Astrocyte (in vitro differentiated cells and primary cell): ENCODE measurements around the gene DNAJC13. TPM values are rescaled to one million over a fixed set of nuclear protein-coding genes. Genes with fewer than 3 reads are reported as not detected.

Source experiments
- DNase-seq: peaks from one replicate; pipeline ENCODE4 v3.0.0-alpha.2; 2010; ENCODE audit warnings: low read depth
- FAIRE-seq: peaks from 2 replicates; lab custom pipeline; 2011; peaks lifted over from hg19 to GRCh38; lab: Jason Lieb, UNC
- H2AFZ ChIP-seq: 2 replicates; pipeline ENCODE4 v1.6.0; 2012; ENCODE audit warnings: low read depth, low read length, inconsistent platforms
- H3K27ac ChIP-seq: 2 replicates; pipeline ENCODE4 v1.5.1; 2011; ENCODE audit warnings: low read depth, low read length, inconsistent platforms
- H3K27me3 ChIP-seq: 2 replicates; pipeline ENCODE4 v1.6.0; 2011; ENCODE audit warnings: low read length, inconsistent platforms; ENCODE audit not compliant: insufficient read depth
- H3K36me3 ChIP-seq: 2 replicates; pipeline ENCODE4 v1.5.1; 2011; ENCODE audit warnings: low read length, inconsistent platforms; ENCODE audit not compliant: insufficient read depth
- H3K4me1 ChIP-seq: 2 replicates; pipeline ENCODE4 v1.5.1; 2011; ENCODE audit warnings: low read length, inconsistent platforms; ENCODE audit not compliant: insufficient read depth
- H3K4me2 ChIP-seq: 2 replicates; pipeline ENCODE4 v1.6.0; 2012; ENCODE audit warnings: low read length, inconsistent platforms
- H3K4me3 ChIP-seq: 2 replicates; pipeline ENCODE4 v1.5.1; 2011; ENCODE audit warnings: low read depth, mild to moderate bottlenecking, low read length, inconsistent platforms; ENCODE audit not compliant: insufficient read depth
- H3K79me2 ChIP-seq: 2 replicates; pipeline ENCODE4 v1.6.0; 2012; ENCODE audit warnings: mild to moderate bottlenecking, low read length, inconsistent platforms; ENCODE audit not compliant: insufficient read depth
- H3K9ac ChIP-seq: 2 replicates; pipeline ENCODE4 v1.6.0; 2012; ENCODE audit warnings: mild to moderate bottlenecking, low read length, inconsistent platforms
- H3K9me3 ChIP-seq: 2 replicates; pipeline ENCODE4 v1.5.1; 2012; ENCODE audit warnings: low read depth, mild to moderate bottlenecking, low read length, inconsistent platforms; ENCODE audit not compliant: insufficient read depth
- H4K20me1 ChIP-seq: 2 replicates; pipeline ENCODE4 v1.6.0; 2012; ENCODE audit warnings: low read length, inconsistent platforms; ENCODE audit not compliant: insufficient read depth
- H3K27ac Mint-ChIP-seq: one replicate; pipeline ENCODE4 v1.8.0; 2021; ENCODE audit warnings: mild to moderate bottlenecking, mixed read lengths; ENCODE audit not compliant: unreplicated experiment
- H3K27me3 Mint-ChIP-seq: one replicate; pipeline ENCODE4 v1.8.0; 2021; ENCODE audit warnings: low read depth, mixed read lengths; ENCODE audit not compliant: unreplicated experiment
- H3K36me3 Mint-ChIP-seq: one replicate; pipeline ENCODE4 v1.8.0; 2021; ENCODE audit warnings: low read depth, mixed read lengths; ENCODE audit not compliant: unreplicated experiment
- H3K4me1 Mint-ChIP-seq: one replicate; pipeline ENCODE4 v1.8.0; 2021; ENCODE audit warnings: low read depth, mixed read lengths; ENCODE audit not compliant: unreplicated experiment
- H3K4me3 Mint-ChIP-seq: one replicate; pipeline ENCODE4 v1.8.0; 2021; ENCODE audit warnings: mild to moderate bottlenecking, moderate library complexity, mixed read lengths; ENCODE audit not compliant: unreplicated experiment
- H3K9me3 Mint-ChIP-seq: one replicate; pipeline ENCODE4 v1.8.0; 2021; ENCODE audit warnings: mild to moderate bottlenecking, mixed read lengths; ENCODE audit not compliant: unreplicated experiment
- EZH2 ChIP-seq: IDR thresholded peaks from 2 replicates; pipeline ENCODE4 v1.6.1; 2012; ENCODE audit warnings: mild to moderate bottlenecking, low read length, inconsistent platforms; ENCODE audit not compliant: insufficient read depth
- total RNA-seq: library from RNA; stranded (reverse); gene quantifications from 2 replicates; pipeline ENCODE4 v1.2.1, GENCODE V29; 2021
- TF ChIP-seq, protein P1 (sequence below): IDR thresholded peaks from 2 replicates; pipeline ENCODE4 v1.5.1; 2011; ENCODE audit warnings: low read depth, mild to moderate bottlenecking, inconsistent platforms, low read length, moderate library complexity; ENCODE audit not compliant: insufficient read depth

Gene DNAJC13
- total RNA-seq, 1 donor from 2014 or later: 38.5 TPM

GRCh38 chr3:132564070-132564465 is 146.8 kb downstream of the DNAJC13 start:
- H3K36me3 ChIP-seq: no peaks in the 10 kb centered on the region
- no peak overlapping the region for H2AFZ ChIP-seq
- H3K36me3 Mint-ChIP-seq: peaks cover 5% of the 10 kb centered on the region
- H3K27ac ChIP-seq: no peak overlapping the region
- no peaks in the 10 kb centered on the region for H3K27me3 Mint-ChIP-seq
- H3K9me3 Mint-ChIP-seq: no peaks in the 10 kb centered on the region
- H3K4me2 ChIP-seq: no peak overlapping the region
- no peaks in the 10 kb centered on the region for H3K27me3 ChIP-seq
- H3K9ac ChIP-seq: no peak overlapping the region
- no peaks in the 10 kb centered on the region for H4K20me1 ChIP-seq
- no peaks in the 10 kb centered on the region for H3K9me3 ChIP-seq
- no peak for TF ChIP-seq EZH2
- TF ChIP-seq, protein P1, sequence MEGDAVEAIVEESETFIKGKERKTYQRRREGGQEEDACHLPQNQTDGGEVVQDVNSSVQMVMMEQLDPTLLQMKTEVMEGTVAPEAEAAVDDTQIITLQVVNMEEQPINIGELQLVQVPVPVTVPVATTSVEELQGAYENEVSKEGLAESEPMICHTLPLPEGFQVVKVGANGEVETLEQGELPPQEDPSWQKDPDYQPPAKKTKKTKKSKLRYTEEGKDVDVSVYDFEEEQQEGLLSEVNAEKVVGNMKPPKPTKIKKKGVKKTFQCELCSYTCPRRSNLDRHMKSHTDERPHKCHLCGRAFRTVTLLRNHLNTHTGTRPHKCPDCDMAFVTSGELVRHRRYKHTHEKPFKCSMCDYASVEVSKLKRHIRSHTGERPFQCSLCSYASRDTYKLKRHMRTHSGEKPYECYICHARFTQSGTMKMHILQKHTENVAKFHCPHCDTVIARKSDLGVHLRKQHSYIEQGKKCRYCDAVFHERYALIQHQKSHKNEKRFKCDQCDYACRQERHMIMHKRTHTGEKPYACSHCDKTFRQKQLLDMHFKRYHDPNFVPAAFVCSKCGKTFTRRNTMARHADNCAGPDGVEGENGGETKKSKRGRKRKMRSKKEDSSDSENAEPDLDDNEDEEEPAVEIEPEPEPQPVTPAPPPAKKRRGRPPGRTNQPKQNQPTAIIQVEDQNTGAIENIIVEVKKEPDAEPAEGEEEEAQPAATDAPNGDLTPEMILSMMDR: no peak
- H3K4me3 Mint-ChIP-seq: no peak overlapping the region
- DNase-seq (no peak), FAIRE-seq (no peak)
- H3K27ac Mint-ChIP-seq: no peak overlapping the region
- no peaks in the 10 kb centered on the region for H3K79me2 ChIP-seq
- H3K4me1 ChIP-seq: no peaks in the 10 kb centered on the region
- H3K4me1 Mint-ChIP-seq: peaks cover 1% of the 10 kb centered on the region
- H3K4me3 ChIP-seq: no peak overlapping the region

DNA sequence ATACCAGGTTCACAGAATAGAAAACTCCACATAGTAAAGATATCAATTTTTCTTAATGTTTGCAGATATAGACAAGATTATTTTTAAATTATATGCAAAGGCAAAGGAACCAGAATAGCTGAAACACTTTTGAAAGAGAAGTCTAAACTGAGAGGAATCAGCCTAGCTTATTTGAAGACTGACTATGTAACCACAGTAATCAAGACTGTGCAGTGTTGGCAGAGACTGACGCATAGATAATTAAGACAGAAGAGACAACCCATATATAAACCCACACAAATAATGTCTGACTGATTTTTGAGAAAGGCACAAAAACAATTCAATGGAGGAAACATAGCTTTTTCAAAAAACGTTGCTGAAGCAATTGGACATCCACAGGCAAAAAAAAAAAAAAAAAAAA is 151.1 kb downstream of the DNAJC13 start:
- Histone ChIP-seq H3K4me1 (no peaks in the 10 kb centered on the region), H3K79me2 (no peaks in the 10 kb centered on the region), H4K20me1 (no peaks in the 10 kb centered on the region), H3K4me2 (no peak overlapping the region), H3K9me3 (no peaks in the 10 kb centered on the region), H3K27me3 (no peaks in the 10 kb centered on the region), H2AFZ (no peak overlapping the region), H3K9ac (no peak overlapping the region), H3K36me3 (no peaks in the 10 kb centered on the region), H3K27ac (no peak overlapping the region), H3K4me3 (no peak overlapping the region)
- DNase-seq (no peak), FAIRE-seq (no peak)
- H3K27ac Mint-ChIP-seq: no peak overlapping the region
- no peak overlapping the region for H3K4me3 Mint-ChIP-seq
- no peaks in the 10 kb centered on the region for H3K27me3 Mint-ChIP-seq
- peaks cover 5% of the 10 kb centered on the region for H3K4me1 Mint-ChIP-seq
- peaks cover 7% of the 10 kb centered on the region for H3K36me3 Mint-ChIP-seq
- TF ChIP-seq, protein P1: no peak
- TF ChIP-seq EZH2: no peak
- H3K9me3 Mint-ChIP-seq: peaks cover 6% of the 10 kb centered on the region

DNA sequence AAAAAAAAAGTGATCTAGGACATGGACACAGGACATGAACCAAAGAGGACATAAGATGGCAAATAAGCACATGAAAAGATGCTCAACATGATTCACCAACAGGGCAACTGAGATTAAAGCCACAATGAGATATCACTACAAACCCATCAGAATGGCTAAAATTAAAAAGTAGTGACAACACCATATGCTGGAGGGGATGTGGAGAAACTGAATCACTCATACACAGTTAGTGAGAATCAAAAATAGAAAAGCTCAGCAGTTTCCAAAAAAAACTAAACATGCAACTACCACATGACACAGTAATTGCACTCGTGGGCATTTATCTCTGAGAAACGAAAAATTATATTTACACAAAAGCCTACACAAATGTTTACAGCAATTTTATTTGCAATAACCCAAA is 151.9 kb downstream of the DNAJC13 start:
- H3K4me3 Mint-ChIP-seq: no peak overlapping the region
- FAIRE-seq: no peak
- DNase-seq: no peak

More for the DNA sequence above, 151.9 kb downstream of the DNAJC13 start:
- H3K27me3 ChIP-seq: no peaks in the 10 kb centered on the region
- no peak overlapping the region for H3K27ac ChIP-seq
- TF ChIP-seq EZH2: no peak
- TF ChIP-seq, protein P1: no peak
- Mint-ChIP-seq H3K36me3 (peaks cover 7% of the 10 kb centered on the region), H3K27me3 (no peaks in the 10 kb centered on the region), H3K9me3 (peaks cover 6% of the 10 kb centered on the region), H3K4me1 (peaks cover 5% of the 10 kb centered on the region), H3K27ac (no peak overlapping the region)
- H3K4me2 ChIP-seq: no peak overlapping the region
- H3K9ac ChIP-seq: no peak overlapping the region
- no peaks in the 10 kb centered on the region for H3K79me2 ChIP-seq
- H3K36me3 ChIP-seq: no peaks in the 10 kb centered on the region
- H3K4me3 ChIP-seq: no peak overlapping the region
- H3K9me3 ChIP-seq: no peaks in the 10 kb centered on the region
- no peaks in the 10 kb centered on the region for H4K20me1 ChIP-seq
- no peaks in the 10 kb centered on the region for H3K4me1 ChIP-seq
- H2AFZ ChIP-seq: no peak overlapping the region
